Measurements from ENCODE around the gene FAM13B. TPM values are rescaled to one million over a fixed set of nuclear protein-coding genes. Genes with fewer than 3 reads are reported as not detected.

Gene FAM13B
- total RNA-seq, 1 donor from 2014 or later = 49.1 TPM

DNA sequence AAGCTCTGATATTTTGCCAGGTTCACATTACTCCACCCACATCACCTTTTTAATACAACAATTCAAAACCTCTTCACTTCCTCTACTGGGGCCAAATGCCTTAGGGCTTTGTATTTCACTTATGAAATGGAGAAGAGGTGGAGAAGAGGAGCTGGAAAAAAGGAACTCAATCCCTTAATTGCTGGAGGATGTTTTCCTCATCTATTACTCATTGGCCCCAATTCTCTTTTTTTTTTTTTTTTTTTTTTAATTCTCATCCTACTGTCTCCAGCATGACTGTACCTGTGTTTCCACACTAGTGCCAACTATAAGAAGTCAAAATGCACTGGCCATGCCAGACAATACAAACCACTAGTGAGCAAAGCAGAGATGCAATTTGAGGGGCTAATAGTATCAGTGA, 20.9 kb downstream of the FAM13B start:
- TF ChIP-seq, protein P1, sequence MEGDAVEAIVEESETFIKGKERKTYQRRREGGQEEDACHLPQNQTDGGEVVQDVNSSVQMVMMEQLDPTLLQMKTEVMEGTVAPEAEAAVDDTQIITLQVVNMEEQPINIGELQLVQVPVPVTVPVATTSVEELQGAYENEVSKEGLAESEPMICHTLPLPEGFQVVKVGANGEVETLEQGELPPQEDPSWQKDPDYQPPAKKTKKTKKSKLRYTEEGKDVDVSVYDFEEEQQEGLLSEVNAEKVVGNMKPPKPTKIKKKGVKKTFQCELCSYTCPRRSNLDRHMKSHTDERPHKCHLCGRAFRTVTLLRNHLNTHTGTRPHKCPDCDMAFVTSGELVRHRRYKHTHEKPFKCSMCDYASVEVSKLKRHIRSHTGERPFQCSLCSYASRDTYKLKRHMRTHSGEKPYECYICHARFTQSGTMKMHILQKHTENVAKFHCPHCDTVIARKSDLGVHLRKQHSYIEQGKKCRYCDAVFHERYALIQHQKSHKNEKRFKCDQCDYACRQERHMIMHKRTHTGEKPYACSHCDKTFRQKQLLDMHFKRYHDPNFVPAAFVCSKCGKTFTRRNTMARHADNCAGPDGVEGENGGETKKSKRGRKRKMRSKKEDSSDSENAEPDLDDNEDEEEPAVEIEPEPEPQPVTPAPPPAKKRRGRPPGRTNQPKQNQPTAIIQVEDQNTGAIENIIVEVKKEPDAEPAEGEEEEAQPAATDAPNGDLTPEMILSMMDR (conservative IDR thresholded peaks at IDR 0.05) = no peak
- Mint-ChIP-seq H3K27ac (ENCODE audit: unreplicated experiment) (no peak overlapping the region), H3K4me3 (no peak overlapping the region), H3K9me3 (no peaks in the 10 kb centered on the region), H3K36me3 (ENCODE audit: low read depth) (peaks cover 6% of the 10 kb centered on the region), H3K4me1 (no peaks in the 10 kb centered on the region), H3K27me3 (ENCODE audit: low read depth) (no peaks in the 10 kb centered on the region)
- no peak for DNase-seq (ENCODE audit: low read depth, low spot score)

DNA sequence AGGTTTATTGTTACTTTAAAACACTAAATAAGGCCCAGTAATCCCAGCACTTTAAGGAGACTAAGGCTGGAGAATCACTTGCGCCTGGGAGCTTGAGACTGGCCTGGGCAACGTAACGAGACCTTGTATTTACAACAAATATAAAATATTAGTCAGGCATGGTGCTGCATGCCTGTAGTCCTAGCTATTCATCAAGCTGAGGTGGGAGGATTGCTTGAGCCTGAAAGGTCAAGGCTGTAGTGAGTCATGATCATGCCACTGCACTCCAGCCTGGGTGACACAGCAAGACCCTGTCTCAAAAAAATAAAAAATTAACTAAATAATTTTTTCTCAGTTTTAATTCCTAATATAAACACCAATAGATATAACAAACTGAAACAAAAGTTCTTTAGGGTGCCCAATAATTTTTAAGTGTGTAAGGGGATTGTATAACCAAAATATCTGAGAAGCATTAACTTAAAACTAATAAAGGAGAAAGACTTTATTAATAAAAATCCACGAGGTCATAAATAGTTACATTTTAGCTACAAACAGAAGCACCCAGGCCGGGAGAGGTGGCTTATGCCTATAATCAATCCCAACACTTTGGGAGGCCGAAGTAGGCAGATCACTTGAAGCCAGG, 32.7 kb downstream of the FAM13B start:
- Mint-ChIP-seq H3K4me3 (no peak overlapping the region), H3K9me3 (peaks cover 5% of the 10 kb centered on the region), H3K27ac (ENCODE audit: unreplicated experiment) (no peak overlapping the region), H3K4me1 (no peaks in the 10 kb centered on the region), H3K36me3 (ENCODE audit: low read depth) (peaks cover 22% of the 10 kb centered on the region), H3K27me3 (ENCODE audit: low read depth) (no peaks in the 10 kb centered on the region)
- TF ChIP-seq, protein P1 (conservative IDR thresholded peaks at IDR 0.05) = no peak
- no peak for DNase-seq (ENCODE audit: low read depth, low spot score)

DNA sequence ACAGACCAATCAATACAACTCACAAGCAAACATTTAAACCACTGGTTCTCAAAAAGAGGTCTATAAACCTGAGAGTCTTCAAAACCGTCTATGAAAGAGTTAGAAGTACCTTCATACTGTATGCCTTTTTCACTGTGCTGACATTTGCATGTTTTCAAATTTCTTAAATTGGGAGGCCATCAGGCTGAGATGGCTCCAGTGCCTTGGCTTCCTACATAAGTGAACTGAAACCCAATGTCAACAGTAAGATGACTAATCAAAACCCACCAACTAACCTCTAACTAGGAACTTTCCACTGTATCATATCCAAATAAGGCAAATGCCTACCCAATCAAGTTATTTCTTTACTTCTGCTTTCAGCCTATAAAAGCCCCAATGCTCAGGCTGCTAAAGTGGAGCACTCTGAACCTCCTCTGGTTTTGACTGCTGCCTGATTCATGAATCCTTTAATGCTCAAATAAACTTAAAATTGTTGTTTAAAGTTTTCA, 35.1 kb downstream of the FAM13B start:
- Mint-ChIP-seq H3K27me3 (ENCODE audit: low read depth) (no peaks in the 10 kb centered on the region), H3K9me3 (peaks cover 5% of the 10 kb centered on the region), H3K4me3 (no peak overlapping the region), H3K27ac (ENCODE audit: unreplicated experiment) (peak overlapping the region; percentile 15), H3K36me3 (ENCODE audit: low read depth) (peaks cover 22% of the 10 kb centered on the region), H3K4me1 (peaks cover 4% of the 10 kb centered on the region)
- TF ChIP-seq, protein P1 (conservative IDR thresholded peaks at IDR 0.05) = no peak
- no peak for DNase-seq (ENCODE audit: low read depth, low spot score)

DNA sequence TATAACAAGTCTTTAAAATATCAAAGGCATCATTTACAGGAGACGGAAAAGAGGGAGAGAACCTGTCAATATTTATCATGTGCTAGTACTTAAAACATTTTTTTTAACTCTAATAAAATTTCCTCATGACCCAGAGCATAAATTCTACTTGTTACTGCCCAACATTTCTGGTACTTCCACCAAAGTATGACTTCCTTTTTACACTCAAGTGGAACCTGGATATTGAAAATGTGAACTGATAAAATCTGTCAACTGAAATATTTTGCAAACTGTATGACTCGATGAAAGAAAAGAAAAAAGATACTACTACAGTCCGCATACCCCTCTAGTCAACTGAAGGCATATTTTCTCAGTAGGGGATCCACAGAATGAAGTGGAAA, 37.1 kb downstream of the FAM13B start:
- H3K27ac Mint-ChIP-seq (ENCODE audit: unreplicated experiment) = no peak overlapping the region
- no peaks in the 10 kb centered on the region for H3K27me3 Mint-ChIP-seq (ENCODE audit: low read depth)
- peaks cover 5% of the 10 kb centered on the region for H3K9me3 Mint-ChIP-seq
- peaks cover 22% of the 10 kb centered on the region for H3K36me3 Mint-ChIP-seq (ENCODE audit: low read depth)
- no peak overlapping the region for H3K4me3 Mint-ChIP-seq
- DNase-seq (ENCODE audit: low read depth, low spot score) = no peak
- peaks cover 4% of the 10 kb centered on the region for H3K4me1 Mint-ChIP-seq
- TF ChIP-seq, protein P1 (conservative IDR thresholded peaks at IDR 0.05) = no peak

DNA sequence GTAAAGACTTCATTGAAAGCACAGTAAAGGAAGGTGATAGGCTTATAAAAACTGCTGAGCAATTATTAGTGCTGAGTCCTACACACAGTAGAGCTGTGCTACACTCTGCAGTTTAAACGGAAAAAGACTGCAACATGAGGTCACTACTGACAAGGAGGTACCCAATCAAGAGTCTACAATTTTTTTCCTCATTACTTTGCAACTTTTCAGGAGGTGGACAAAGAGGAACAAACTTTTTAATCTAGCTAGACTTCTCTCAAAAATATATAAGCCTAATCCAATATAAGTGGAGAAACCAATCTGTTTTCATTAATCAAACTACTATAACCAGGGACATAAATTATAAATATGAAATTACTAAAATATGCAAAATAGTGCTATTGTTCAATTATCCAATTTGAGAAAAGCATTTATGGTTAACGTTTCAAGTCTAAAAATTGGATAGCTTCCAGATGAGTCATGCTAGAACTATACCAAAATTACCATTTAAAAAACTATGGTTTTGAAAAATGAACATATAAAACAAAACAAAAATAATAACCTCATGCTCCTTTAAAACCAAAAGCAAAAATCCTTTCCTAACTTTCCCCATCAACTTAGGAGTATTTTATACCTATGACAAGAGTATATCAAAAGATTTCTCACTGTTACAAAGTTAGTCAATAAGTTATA, 37.7 kb downstream of the FAM13B start:
- DNase-seq (ENCODE audit: low read depth, low spot score) = no peak
- H3K9me3 Mint-ChIP-seq = peaks cover 5% of the 10 kb centered on the region
- TF ChIP-seq, protein P1 (conservative IDR thresholded peaks at IDR 0.05) = no peak
- peaks cover 4% of the 10 kb centered on the region for H3K4me1 Mint-ChIP-seq
- H3K4me3 Mint-ChIP-seq = no peak overlapping the region
- no peaks in the 10 kb centered on the region for H3K27me3 Mint-ChIP-seq (ENCODE audit: low read depth)
- peaks cover 22% of the 10 kb centered on the region for H3K36me3 Mint-ChIP-seq (ENCODE audit: low read depth)
- H3K27ac Mint-ChIP-seq (ENCODE audit: unreplicated experiment) = no peak overlapping the region
